ENCODE results near the gene OR51E2. TPM values are rescaled to one million over a fixed set of nuclear protein-coding genes. Genes with fewer than 3 reads are reported as not detected.

OR51E2 gene
- total and polyA plus RNA-seq, 4 experiments from 2014 or later: not detected

DNA sequence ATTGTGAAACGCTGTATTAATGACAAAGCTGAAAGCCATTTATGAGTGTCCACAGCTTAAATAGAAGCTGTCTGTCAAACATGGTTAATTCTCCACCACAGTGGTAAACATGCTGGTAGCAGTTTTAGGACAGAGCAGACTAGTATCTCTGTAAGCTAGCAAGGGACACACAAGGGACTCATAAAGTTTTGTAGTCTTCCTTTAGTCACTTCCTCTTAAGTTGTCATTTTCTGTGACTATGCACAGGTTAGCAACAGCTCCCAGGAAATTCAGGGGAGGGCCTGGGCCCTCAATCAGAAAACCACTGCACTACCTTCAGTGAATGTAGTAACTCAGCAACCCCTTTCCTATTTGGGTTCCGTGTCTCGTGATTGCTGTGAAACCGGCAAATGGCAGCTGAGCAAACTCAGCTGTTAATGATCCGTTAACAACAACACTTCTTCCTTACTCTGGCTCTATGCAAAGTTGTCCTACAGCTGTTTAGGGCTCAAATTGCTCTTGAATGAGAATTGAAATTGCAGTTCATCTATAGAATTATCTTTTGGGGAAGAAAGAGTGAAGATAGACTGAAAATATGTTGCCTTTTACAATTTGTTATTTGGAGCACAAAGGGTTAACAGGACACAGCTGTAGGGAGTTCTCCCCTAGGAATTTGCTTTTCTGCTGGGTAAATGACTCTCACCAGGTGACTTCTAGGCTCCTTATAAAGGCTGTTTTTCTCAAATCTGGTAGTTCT lies 6.6 kb upstream of the OR51E2 start, which contains the start of gene MMP26:
MMP26 (plus strand) TSS at position 731 of the 736 bp plus-strand sequence.
- Histone ChIP-seq H3K9me3 (ENCODE audit: control insufficient read depth in 1 of 2, low read length in 2 of 2) (no peaks in the 10 kb centered on the region), H3K4me3 (ENCODE audit: low read length in 2 of 2) (no peak within 1 kb of the TSS), H3K27me3 (ENCODE audit: insufficient read depth, low read length) (no peaks in the 10 kb centered on the region), H3K27ac (ENCODE audit: low read depth, low read length) (no peak within 1 kb of the TSS), H3K4me1 (ENCODE audit: insufficient read depth, low read length) (no peaks in the 10 kb centered on the region), H3K36me3 (ENCODE audit: insufficient read depth, low read length) (no peaks in the 10 kb centered on the region)
- H3K27ac Mint-ChIP-seq: no peak within 1 kb of the TSS
- POLR2A ChIA-PET (ENCODE audit: partially characterized antibody): no interaction called here
- intact Hi-C loops (cut with micrococcal nuclease): no loop called here
- H3K4me1 Mint-ChIP-seq: no peaks in the 10 kb centered on the region
- no peak within 1 kb of the TSS for H3K4me3 Mint-ChIP-seq
- H3K27me3 Mint-ChIP-seq: peaks cover 3 to 10% of the 10 kb centered on the region in 2 donors
- CTCF ChIA-PET (ENCODE audit: partially characterized antibody): no interaction called here
- DNase-seq: no peak
- no peaks in the 10 kb centered on the region for H3K36me3 Mint-ChIP-seq
- H3K9me3 Mint-ChIP-seq: peaks cover 0 to 2% (median 0%) of the 10 kb centered on the region in 8 donors

DNA sequence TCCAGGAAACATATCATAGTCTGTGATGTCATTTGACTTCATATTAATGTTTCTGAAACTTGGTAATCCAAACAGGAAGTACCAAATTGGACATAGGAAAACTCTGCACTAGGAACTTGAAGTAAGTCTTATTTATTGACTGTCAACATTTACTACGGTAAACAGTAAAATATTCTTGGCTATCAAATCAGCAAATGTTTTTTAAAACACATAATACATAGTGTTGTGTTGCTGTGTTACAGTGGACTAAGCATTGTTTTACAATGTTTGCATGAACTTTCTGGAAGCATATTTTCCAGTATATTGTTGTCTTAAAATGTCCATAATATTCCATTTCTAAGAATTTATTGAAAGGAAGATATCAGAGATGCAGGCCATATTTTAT lies 2.8 kb upstream of the OR51E2 start:
- ChIA-PET CTCF (ENCODE audit: partially characterized antibody) (no interaction called here), POLR2A (ENCODE audit: partially characterized antibody) (no interaction called here)
- no peaks in the 10 kb centered on the region for H3K36me3 Mint-ChIP-seq
- H3K27me3 Mint-ChIP-seq: peaks cover 2 to 10% of the 10 kb centered on the region in 2 donors
- H3K4me3 Mint-ChIP-seq: no peak overlapping the region
- peaks cover 0 to 2% (median 0%) of the 10 kb centered on the region in 8 donors for H3K9me3 Mint-ChIP-seq
- Histone ChIP-seq H3K36me3 (ENCODE audit: insufficient read depth, low read length) (no peaks in the 10 kb centered on the region), H3K27me3 (ENCODE audit: insufficient read depth, low read length) (no peaks in the 10 kb centered on the region), H3K27ac (ENCODE audit: low read depth, low read length) (no peak overlapping the region), H3K4me1 (ENCODE audit: insufficient read depth, low read length) (no peaks in the 10 kb centered on the region), H3K4me3 (ENCODE audit: low read length in 2 of 2) (no peak overlapping the region), H3K9me3 (ENCODE audit: control insufficient read depth in 1 of 2, low read length in 2 of 2) (no peaks in the 10 kb centered on the region)
- no peak for DNase-seq
- no peak overlapping the region for H3K27ac Mint-ChIP-seq
- intact Hi-C loops (cut with micrococcal nuclease): no loop called here
- no peaks in the 10 kb centered on the region for H3K4me1 Mint-ChIP-seq

DNA sequence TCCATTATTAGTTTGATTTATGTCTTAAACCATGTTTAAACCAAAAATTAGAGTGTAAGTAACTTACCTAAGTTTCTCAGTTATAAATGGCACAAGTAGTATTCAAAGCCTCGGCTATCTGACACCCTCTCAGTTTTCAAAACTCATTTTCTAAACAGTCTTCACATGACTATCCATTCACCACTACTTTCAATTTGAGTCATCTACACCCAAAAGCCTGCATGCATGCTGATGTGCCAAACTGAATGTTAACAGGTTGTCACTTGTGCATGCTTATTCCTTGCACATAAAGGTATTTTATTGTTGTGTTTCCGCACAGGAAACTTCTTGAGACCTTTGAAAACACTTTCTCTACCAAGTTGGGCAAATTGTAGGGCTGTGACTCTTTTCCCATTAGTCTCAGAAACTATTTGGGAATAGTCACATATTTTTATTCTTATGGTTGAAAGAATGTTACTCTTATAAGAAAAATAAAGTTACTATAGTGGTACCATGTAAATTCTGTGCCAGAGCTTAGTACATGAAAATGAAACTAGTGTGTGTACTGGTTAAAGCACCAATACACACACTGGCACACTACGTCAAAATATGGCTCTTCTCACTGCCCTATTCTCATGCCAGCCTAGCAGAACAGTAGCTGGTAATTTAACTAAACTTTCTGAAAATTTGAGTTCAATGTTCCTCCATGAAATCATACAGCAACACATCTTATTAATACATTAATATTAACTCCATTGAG lies 2.2 kb upstream of the OR51E2 start:
- H3K27ac ChIP-seq (ENCODE audit: low read depth, low read length): no peak overlapping the region
- peaks cover 0 to 10% of the 10 kb centered on the region in 2 donors for H3K27me3 Mint-ChIP-seq
- POLR2A ChIA-PET (ENCODE audit: partially characterized antibody): no interaction called here

DNA sequence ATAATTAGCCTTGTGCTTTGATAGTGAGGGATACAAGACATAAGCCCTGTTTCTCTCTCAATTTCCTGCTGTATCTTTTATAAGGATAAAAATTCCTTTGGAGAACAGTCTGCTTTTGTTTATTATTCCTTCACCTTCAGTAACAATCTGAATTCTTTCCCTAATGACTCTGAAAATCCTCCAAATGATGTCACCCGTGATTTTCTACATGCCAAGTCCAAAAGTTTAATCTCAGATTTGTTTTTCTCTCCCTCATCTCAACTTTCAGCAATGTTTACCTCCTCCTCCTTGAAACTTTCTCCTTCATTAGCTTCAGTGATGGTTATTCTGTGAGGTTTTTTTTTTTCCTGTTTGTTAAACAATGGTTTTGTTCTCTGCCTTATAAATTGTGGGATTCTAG lies 2.2 kb downstream of the OR51E2 start:
- Histone ChIP-seq H3K4me1 (ENCODE audit: insufficient read depth, low read length) (no peaks in the 10 kb centered on the region), H3K36me3 (ENCODE audit: insufficient read depth, low read length) (no peaks in the 10 kb centered on the region), H3K4me3 (ENCODE audit: low read length in 2 of 2) (no peak overlapping the region), H3K27me3 (ENCODE audit: insufficient read depth, low read length) (no peaks in the 10 kb centered on the region), H3K27ac (ENCODE audit: low read depth, low read length) (no peak overlapping the region), H3K9me3 (ENCODE audit: control insufficient read depth in 1 of 2, low read length in 2 of 2) (no peaks in the 10 kb centered on the region)
- no peak for DNase-seq
- H3K27ac Mint-ChIP-seq: no peak overlapping the region
- no peaks in the 10 kb centered on the region for H3K9me3 Mint-ChIP-seq
- intact Hi-C loops (cut with micrococcal nuclease): no loop called here
- no peak overlapping the region for H3K4me3 Mint-ChIP-seq
- peaks cover 2 to 9% of the 10 kb centered on the region in 2 donors for H3K27me3 Mint-ChIP-seq
- ChIA-PET CTCF (ENCODE audit: partially characterized antibody) (no interaction called here), POLR2A (ENCODE audit: partially characterized antibody) (no interaction called here)
- no peaks in the 10 kb centered on the region for H3K36me3 Mint-ChIP-seq
- no peaks in the 10 kb centered on the region for H3K4me1 Mint-ChIP-seq

More for the DNA sequence above, 2.2 kb upstream of the OR51E2 start:
- Mint-ChIP-seq H3K36me3 (no peaks in the 10 kb centered on the region), H3K27ac (no peak overlapping the region), H3K4me1 (no peaks in the 10 kb centered on the region), H3K4me3 (no peak overlapping the region), H3K9me3 (peaks cover 0 to 2% (median 0%) of the 10 kb centered on the region in 8 donors)
- DNase-seq: no peak
- intact Hi-C loops (cut with micrococcal nuclease): no loop called here
- no peak overlapping the region for H3K4me3 ChIP-seq (ENCODE audit: low read length in 2 of 2)
- H3K9me3 ChIP-seq (ENCODE audit: control insufficient read depth in 1 of 2, low read length in 2 of 2): no peaks in the 10 kb centered on the region
- H3K36me3 ChIP-seq (ENCODE audit: insufficient read depth, low read length): no peaks in the 10 kb centered on the region
- no peaks in the 10 kb centered on the region for H3K4me1 ChIP-seq (ENCODE audit: insufficient read depth, low read length)
- H3K27me3 ChIP-seq (ENCODE audit: insufficient read depth, low read length): no peaks in the 10 kb centered on the region
- CTCF ChIA-PET (ENCODE audit: partially characterized antibody): no interaction called here

DNA sequence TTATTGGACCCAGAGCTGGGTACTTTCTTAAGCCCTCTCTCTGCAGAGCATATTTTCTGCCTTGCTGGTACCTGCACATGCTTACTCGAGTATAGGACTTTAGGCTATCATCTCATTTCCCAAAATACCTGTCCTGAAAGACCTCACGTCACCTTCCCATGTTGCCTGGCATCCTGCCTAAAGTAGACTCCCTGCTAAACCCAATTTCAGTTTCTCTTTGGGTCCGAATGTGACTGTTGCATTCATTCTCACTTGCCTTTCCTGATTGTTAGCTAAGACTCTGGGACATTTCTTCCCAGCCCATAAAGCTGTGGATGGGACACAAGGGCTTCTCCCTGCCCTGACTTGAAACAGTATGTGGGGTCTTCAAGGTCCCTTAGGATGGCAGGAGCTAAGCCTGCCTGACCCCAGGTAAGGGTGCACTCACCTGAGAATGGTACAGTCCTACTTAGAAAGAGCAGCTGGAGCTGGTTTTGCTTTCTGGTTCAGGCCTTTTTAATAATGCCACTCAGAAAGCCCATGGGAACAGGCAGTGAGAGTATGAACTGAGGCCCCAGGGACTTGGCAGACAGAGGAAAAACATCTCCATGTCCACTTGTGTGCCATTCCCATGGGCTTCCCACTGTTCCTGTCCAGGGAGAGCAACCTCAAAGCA lies 12.9 kb downstream of the OR51E2 start:
- ChIA-PET POLR2A (ENCODE audit: partially characterized antibody) (no interaction called here), CTCF (ENCODE audit: partially characterized antibody) (no interaction called here)
- H3K4me1 ChIP-seq (ENCODE audit: insufficient read depth, low read length): no peaks in the 10 kb centered on the region
- Mint-ChIP-seq H3K36me3 (no peaks in the 10 kb centered on the region), H3K4me3 (no peak overlapping the region), H3K4me1 (no peaks in the 10 kb centered on the region), H3K27me3 (peaks cover 0 to 6% of the 10 kb centered on the region in 2 donors), H3K9me3 (peaks cover 0 to 3% (median 0%) of the 10 kb centered on the region in 8 donors), H3K27ac (no peak overlapping the region)
- DNase-seq: no peak
- intact Hi-C loops (cut with micrococcal nuclease): no loop called here
- no peaks in the 10 kb centered on the region for H3K36me3 ChIP-seq (ENCODE audit: insufficient read depth, low read length)
- H3K9me3 ChIP-seq (ENCODE audit: control insufficient read depth in 1 of 2, low read length in 2 of 2): no peaks in the 10 kb centered on the region
- no peaks in the 10 kb centered on the region for H3K27me3 ChIP-seq (ENCODE audit: insufficient read depth, low read length)
- no peak overlapping the region for H3K27ac ChIP-seq (ENCODE audit: low read depth, low read length)
- no peak overlapping the region for H3K4me3 ChIP-seq (ENCODE audit: low read length in 2 of 2)

DNA sequence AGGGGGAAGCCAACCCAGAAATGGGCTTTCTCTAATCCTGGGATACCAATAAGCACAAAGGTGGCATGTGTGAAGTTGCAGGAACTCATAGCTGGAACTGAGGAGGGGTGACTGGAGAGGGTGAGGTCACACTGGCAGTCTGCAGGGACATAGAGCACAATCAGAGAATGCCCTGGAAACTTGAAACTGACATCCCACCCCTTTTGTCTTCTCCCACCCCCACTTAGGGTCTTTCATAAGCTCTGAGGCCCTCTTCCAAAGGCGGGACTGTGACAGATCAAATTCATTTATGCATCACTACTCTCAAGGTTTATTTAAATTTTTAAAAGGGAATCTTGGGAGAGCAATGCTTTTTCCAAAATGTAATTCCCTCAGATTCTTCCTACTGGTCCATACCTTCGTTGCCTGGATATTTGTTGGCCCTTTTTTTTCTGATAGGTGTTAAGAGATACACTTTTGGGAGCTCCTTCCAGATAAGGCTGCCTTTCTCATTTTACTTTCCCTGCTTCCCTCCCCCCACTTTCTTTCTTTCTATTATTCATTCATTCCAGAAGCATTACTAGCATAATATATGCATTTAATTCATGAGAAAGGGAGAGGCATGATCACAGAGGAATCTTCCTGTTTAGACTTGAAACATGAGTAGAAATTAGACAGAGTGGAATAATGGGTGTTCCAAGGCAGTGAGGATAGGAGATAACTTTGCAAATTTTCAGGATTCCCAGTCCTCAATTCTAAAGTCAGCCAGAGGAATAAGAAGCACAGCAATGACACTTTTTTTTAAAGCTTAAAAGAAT lies 14.8 kb downstream of the OR51E2 start:
- no peaks in the 10 kb centered on the region for H3K4me1 Mint-ChIP-seq
- H3K27me3 Mint-ChIP-seq: peaks cover 0 to 5% of the 10 kb centered on the region in 2 donors
- Histone ChIP-seq H3K27me3 (ENCODE audit: insufficient read depth, low read length) (no peaks in the 10 kb centered on the region), H3K36me3 (ENCODE audit: insufficient read depth, low read length) (no peaks in the 10 kb centered on the region), H3K27ac (ENCODE audit: low read depth, low read length) (no peak overlapping the region), H3K4me1 (ENCODE audit: insufficient read depth, low read length) (no peaks in the 10 kb centered on the region), H3K9me3 (ENCODE audit: control insufficient read depth in 1 of 2, low read length in 2 of 2) (no peaks in the 10 kb centered on the region), H3K4me3 (ENCODE audit: low read length in 2 of 2) (no peak overlapping the region)
- H3K9me3 Mint-ChIP-seq: peaks cover 0 to 3% (median 0%) of the 10 kb centered on the region in 8 donors
- no peak overlapping the region for H3K4me3 Mint-ChIP-seq
- ChIA-PET POLR2A (ENCODE audit: partially characterized antibody) (no interaction called here), CTCF (ENCODE audit: partially characterized antibody) (no interaction called here)
- no peak overlapping the region for H3K27ac Mint-ChIP-seq
- no peak for DNase-seq
- H3K36me3 Mint-ChIP-seq: no peaks in the 10 kb centered on the region
- intact Hi-C loops (cut with micrococcal nuclease): no loop called here

DNA sequence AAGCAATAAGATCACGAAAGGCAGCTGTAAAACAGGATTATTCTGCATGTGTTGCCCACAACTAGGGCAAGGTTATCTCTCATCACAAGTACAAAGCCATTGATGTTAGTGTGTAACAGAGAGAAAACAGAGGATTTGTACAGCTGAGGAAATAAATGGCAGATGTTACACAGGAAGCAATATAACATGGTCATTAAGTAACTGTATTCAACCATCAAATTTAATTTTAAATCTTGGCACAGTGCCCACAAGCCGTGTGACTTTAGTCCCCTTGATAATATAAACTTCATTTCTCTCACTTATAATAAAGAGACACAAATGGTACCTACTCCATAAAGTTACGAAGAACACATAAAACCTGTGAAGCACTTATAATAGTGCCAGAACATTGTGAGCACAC lies 17.3 kb downstream of the OR51E2 start:
- H3K27me3 Mint-ChIP-seq: peaks cover 0 to 8% of the 10 kb centered on the region in 2 donors

More for the DNA sequence above, 17.3 kb downstream of the OR51E2 start:
- H3K27ac Mint-ChIP-seq: no peak overlapping the region
- H3K9me3 ChIP-seq (ENCODE audit: control insufficient read depth in 1 of 2, low read length in 2 of 2): no peaks in the 10 kb centered on the region
- H3K4me1 ChIP-seq (ENCODE audit: insufficient read depth, low read length): no peaks in the 10 kb centered on the region
- intact Hi-C loops (cut with micrococcal nuclease): no loop called here
- H3K27ac ChIP-seq (ENCODE audit: low read depth, low read length): no peak overlapping the region
- H3K4me3 ChIP-seq (ENCODE audit: low read length in 2 of 2): no peak overlapping the region
- H3K27me3 ChIP-seq (ENCODE audit: insufficient read depth, low read length): no peaks in the 10 kb centered on the region
- DNase-seq: no peak
- no peak overlapping the region for H3K4me3 Mint-ChIP-seq
- POLR2A ChIA-PET (ENCODE audit: partially characterized antibody): no interaction called here
- CTCF ChIA-PET (ENCODE audit: partially characterized antibody): no interaction called here
- H3K9me3 Mint-ChIP-seq: peaks cover 0 to 3% (median 0%) of the 10 kb centered on the region in 8 donors
- H3K4me1 Mint-ChIP-seq: no peaks in the 10 kb centered on the region
- no peaks in the 10 kb centered on the region for H3K36me3 Mint-ChIP-seq
- no peaks in the 10 kb centered on the region for H3K36me3 ChIP-seq (ENCODE audit: insufficient read depth, low read length)
